ENCODE results near the gene EMILIN1. TPM values are rescaled to one million over a fixed set of nuclear protein-coding genes. Genes with fewer than 3 reads are reported as not detected.

Gene EMILIN1
- total and polyA plus RNA-seq, 2 of the 4 experiments (the other 2 are of a cell fraction) = 26.5 to 95.6 TPM

DNA sequence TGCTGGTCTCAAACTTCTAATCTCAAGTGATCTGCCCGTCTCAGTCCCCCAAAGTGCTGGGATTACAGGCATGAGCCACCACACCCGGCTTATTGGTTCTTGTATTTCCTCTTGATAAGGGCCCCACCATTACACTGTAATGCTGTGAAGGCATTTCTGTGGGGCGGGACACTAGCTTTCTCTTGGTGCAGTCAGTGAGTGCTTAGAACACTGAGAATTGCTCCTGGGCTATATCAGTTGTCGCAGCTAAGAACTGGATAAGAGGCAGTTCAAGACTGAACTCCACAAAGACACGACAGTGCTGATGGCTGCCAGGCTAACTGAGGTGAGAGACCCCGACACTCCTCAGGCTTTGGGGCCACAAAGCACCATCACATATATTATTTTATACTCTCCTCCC, 10.2 kb downstream of the EMILIN1 start:
- no peaks in the 10 kb centered on the region; the same call in 1 of the 2 replicates for H4K20me1 ChIP-seq (ENCODE audit: insufficient read depth, low read length)
- H3K56ac ChIP-seq (ENCODE audit: extremely low read depth, insufficient read depth, low read length) = no peak overlapping the region
- H3K23ac ChIP-seq (ENCODE audit: low read depth, low read length) = no peak overlapping the region
- H4K5ac ChIP-seq (ENCODE audit: low read depth, low read length) = no peak overlapping the region
- H3K18ac ChIP-seq (ENCODE audit: low read depth, low read length) = no peak overlapping the region
- H3K9me3 ChIP-seq (ENCODE audit: control insufficient read depth, insufficient read depth, low read length) = no peaks in the 10 kb centered on the region
- H3K27me3 ChIP-seq (ENCODE audit: control insufficient read depth, insufficient read depth, low read length) = no peaks in the 10 kb centered on the region
- BruUV-seq (replicated peaks) = no TSS peak
- H3K9me1 ChIP-seq (ENCODE audit: insufficient read depth, low read length) = no peaks in the 10 kb centered on the region; the same call in 1 of the 2 replicates
- DNase-seq (no peak), ATAC-seq (ENCODE audit: low read depth) (no peak)
- WGBS, 2 experiments (ENCODE audit: extremely low coverage in 2 of 2, insufficient read length in 1 of 2) = 85% methylated on average over 4 of the region's 6 CpGs; no CpG with 5 or more reads in 1 of the 2 experiments
- H3K27ac ChIP-seq (ENCODE audit: insufficient read depth, low read length) = no peak overlapping the region
- H2AK9ac ChIP-seq (replicated peaks; ENCODE audit: low read depth, low read length, poor library complexity) = no peak overlapping the region
- no peak overlapping the region for H3K9ac ChIP-seq (ENCODE audit: low read depth, low read length)
- no peak overlapping the region for H2AFZ ChIP-seq (replicated peaks; ENCODE audit: low read length, poor library complexity)
- intact Hi-C loops (cut with micrococcal nuclease) = loop anchor here (5.0 kb wide), 1 partner anchor 241 kb away; the partner anchor contains the start of gene DPYSL5
- no peak overlapping the region for H3K4me2 ChIP-seq (ENCODE audit: low read depth, low read length)
- H2BK15ac ChIP-seq (ENCODE audit: low read depth, low read length) = no peak overlapping the region
- H3K4ac ChIP-seq (ENCODE audit: low read depth, low read length) = no peak overlapping the region
- TF ChIP-seq, protein P1, sequence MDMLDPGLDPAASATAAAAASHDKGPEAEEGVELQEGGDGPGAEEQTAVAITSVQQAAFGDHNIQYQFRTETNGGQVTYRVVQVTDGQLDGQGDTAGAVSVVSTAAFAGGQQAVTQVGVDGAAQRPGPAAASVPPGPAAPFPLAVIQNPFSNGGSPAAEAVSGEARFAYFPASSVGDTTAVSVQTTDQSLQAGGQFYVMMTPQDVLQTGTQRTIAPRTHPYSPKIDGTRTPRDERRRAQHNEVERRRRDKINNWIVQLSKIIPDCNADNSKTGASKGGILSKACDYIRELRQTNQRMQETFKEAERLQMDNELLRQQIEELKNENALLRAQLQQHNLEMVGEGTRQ (IDR thresholded peaks at IDR 0.05; ENCODE audit: low read depth, low read length) = no peak
- TF ChIP-seq CEBPB (IDR thresholded peaks at IDR 0.05; ENCODE audit: low read depth, low read length) (no peak), SMC3 (IDR thresholded peaks at IDR 0.05; ENCODE audit: low read depth, low read length) (no peak), BHLHE40 (IDR thresholded peaks at IDR 0.05; ENCODE audit: low read depth, low read length) (no peak), MAZ (IDR thresholded peaks at IDR 0.05; ENCODE audit: borderline replicate concordance, low read depth, low read length) (no peak), FOS (IDR thresholded peaks at IDR 0.05; ENCODE audit: low read depth, low read length) (no peak), CHD1 (IDR thresholded peaks at IDR 0.05; ENCODE audit: low read depth, low read length) (no peak), RCOR1 (IDR thresholded peaks at IDR 0.05; ENCODE audit: insufficient replicate concordance, low read length) (no peak), RFX5 (IDR thresholded peaks at IDR 0.05; ENCODE audit: low read depth, low read length) (no peak), MAFK (IDR thresholded peaks at IDR 0.05; ENCODE audit: low read depth, low read length) (no peak), MXI1 (IDR thresholded peaks at IDR 0.05; ENCODE audit: borderline replicate concordance, low read depth, low read length) (no peak), RAD21 (IDR thresholded peaks at IDR 0.05; ENCODE audit: low read length) (no peak)
- TF ChIP-seq, protein P2, sequence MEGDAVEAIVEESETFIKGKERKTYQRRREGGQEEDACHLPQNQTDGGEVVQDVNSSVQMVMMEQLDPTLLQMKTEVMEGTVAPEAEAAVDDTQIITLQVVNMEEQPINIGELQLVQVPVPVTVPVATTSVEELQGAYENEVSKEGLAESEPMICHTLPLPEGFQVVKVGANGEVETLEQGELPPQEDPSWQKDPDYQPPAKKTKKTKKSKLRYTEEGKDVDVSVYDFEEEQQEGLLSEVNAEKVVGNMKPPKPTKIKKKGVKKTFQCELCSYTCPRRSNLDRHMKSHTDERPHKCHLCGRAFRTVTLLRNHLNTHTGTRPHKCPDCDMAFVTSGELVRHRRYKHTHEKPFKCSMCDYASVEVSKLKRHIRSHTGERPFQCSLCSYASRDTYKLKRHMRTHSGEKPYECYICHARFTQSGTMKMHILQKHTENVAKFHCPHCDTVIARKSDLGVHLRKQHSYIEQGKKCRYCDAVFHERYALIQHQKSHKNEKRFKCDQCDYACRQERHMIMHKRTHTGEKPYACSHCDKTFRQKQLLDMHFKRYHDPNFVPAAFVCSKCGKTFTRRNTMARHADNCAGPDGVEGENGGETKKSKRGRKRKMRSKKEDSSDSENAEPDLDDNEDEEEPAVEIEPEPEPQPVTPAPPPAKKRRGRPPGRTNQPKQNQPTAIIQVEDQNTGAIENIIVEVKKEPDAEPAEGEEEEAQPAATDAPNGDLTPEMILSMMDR (conservative IDR thresholded peaks at IDR 0.05; ENCODE audit: low read depth, low read length) = no peak
- TF ChIP-seq, protein P3, sequence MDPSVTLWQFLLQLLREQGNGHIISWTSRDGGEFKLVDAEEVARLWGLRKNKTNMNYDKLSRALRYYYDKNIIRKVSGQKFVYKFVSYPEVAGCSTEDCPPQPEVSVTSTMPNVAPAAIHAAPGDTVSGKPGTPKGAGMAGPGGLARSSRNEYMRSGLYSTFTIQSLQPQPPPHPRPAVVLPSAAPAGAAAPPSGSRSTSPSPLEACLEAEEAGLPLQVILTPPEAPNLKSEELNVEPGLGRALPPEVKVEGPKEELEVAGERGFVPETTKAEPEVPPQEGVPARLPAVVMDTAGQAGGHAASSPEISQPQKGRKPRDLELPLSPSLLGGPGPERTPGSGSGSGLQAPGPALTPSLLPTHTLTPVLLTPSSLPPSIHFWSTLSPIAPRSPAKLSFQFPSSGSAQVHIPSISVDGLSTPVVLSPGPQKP (IDR thresholded peaks at IDR 0.05; ENCODE audit: borderline replicate concordance, low read depth, low read length) = no peak
- peaks cover 6% of the 10 kb centered on the region for H3K4me1 ChIP-seq (ENCODE audit: control insufficient read depth, insufficient read depth, low read length)
- H2BK5ac ChIP-seq (ENCODE audit: low read depth, low read length, poor library complexity, severe bottlenecking) = no peak overlapping the region
- no peak overlapping the region for H3K4me3 ChIP-seq (ENCODE audit: insufficient read depth, low read depth, low read length)
- H2BK120ac ChIP-seq (ENCODE audit: low read depth, low read length) = no peak overlapping the region
- H2BK20ac ChIP-seq (ENCODE audit: low read depth, low read length) = no peak overlapping the region
- H2AK5ac ChIP-seq (ENCODE audit: low read depth, low read length) = no peak overlapping the region
- no peak overlapping the region for H3K14ac ChIP-seq (replicated peaks; ENCODE audit: low read depth, low read length)
- ChIA-PET POLR2A (ENCODE audit: unreplicated experiment) (interaction anchor here (0.9 kb wide), 1 partner anchor 130 kb away, joined by 3 read pairs; no protein-coding TSS in a partner anchor), CTCF (no interaction called here)
- H3K79me1 ChIP-seq (ENCODE audit: low read depth in 1 of 2, low read length in 2 of 2) = peaks cover 0 to 14% of the 10 kb centered on the region in 2 experiments; a peak in 1 of 4 replicates
- H3K36me3 ChIP-seq (ENCODE audit: control insufficient read depth, insufficient read depth, low read length) = peaks cover 7% of the 10 kb centered on the region; the same call in 1 of the 2 replicates
- in situ Hi-C loops (cut with MboI; ENCODE audit: low sequenced_read_pairs) = no loop called here
- dilution Hi-C loops (cut with HindIII; ENCODE audit: low sequenced_read_pairs, unreplicated experiment) = no loop called here
- no peak overlapping the region for H4K91ac ChIP-seq (ENCODE audit: insufficient read depth, low read depth, low read length)
- H4K8ac ChIP-seq (ENCODE audit: low read depth in 2 of 2, low read length in 2 of 2) = no peak overlapping the region

All from IMR-90 (cell line).